ENCODE measurements around the gene ZCCHC3.
"Not testable (repeated sequence)": the region's sequence is repeated elsewhere in the genome, so short reads cannot be mapped to it uniquely, and the experiment has no call there.

The ZCCHC3 gene, protein sequence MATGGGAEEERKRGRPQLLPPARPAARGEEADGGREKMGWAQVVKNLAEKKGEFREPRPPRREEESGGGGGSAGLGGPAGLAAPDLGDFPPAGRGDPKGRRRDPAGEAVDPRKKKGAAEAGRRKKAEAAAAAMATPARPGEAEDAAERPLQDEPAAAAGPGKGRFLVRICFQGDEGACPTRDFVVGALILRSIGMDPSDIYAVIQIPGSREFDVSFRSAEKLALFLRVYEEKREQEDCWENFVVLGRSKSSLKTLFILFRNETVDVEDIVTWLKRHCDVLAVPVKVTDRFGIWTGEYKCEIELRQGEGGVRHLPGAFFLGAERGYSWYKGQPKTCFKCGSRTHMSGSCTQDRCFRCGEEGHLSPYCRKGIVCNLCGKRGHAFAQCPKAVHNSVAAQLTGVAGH

DNA sequence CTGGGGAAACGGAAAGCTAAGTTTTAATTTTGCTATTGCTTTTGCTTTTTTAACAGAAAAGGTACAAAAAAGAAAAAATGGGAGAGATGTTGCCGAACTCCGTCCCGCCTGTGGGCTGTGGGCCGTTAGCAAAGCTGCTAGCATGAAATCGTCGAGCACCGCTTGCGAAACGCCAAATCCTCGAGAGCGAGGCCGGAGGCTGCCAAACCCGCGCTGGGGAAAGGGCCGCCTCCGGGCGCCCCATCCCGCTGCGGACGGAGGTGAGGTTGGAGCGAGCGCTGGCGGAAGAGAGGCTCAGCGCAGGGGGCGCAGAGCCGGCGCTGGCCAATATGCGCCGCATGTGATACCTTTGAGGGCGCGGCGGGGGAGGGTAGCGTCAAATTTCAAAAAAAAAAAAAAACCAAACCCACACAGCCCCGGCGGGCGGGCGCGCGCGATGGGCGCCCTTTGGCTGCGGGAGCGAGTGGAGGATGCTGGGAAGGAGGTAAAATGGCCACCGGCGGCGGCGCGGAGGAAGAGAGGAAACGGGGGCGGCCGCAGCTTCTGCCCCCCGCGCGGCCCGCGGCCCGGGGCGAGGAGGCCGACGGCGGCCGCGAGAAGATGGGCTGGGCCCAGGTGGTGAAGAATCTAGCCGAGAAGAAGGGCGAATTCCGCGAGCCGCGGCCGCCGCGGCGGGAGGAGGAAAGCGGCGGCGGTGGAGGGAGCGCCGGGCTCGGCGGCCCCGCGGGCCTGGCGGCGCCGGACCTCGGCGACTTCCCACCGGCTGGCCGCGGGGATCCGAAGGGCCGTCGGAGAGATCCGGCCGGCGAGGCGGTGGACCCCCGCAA lies at the start of gene ZCCHC3:
ZCCHC3 (plus strand) TSS at position 473 of the 827 bp plus-strand sequence; CDS start at position 490, 17 bp downstream.
- DNase-seq (ENCODE audit: low read depth in 2 of 2), result peak; percentile 72 to 77

DNA sequence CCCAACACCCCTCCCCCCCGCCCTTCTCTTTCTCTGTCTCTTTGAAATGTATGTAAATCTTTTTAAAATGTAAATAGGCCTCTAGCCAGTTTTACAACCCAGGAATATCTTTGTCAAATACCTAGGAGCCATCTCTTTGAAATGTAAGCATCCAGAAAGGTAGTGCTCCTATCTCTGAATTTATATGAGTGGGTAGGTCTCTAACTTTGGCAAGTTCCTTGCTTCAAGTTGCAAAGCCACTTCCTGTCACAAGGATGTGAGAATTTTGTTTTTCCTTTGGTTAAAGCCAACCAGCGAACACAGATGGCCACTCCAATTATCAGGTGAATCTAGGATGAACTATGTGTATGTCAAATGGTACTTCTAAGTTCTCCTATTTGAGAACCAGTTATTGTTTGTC lies 46.0 kb upstream of the ZCCHC3 start:
- DNase-seq (ENCODE audit: low read depth in 2 of 2), result no peak

DNA sequence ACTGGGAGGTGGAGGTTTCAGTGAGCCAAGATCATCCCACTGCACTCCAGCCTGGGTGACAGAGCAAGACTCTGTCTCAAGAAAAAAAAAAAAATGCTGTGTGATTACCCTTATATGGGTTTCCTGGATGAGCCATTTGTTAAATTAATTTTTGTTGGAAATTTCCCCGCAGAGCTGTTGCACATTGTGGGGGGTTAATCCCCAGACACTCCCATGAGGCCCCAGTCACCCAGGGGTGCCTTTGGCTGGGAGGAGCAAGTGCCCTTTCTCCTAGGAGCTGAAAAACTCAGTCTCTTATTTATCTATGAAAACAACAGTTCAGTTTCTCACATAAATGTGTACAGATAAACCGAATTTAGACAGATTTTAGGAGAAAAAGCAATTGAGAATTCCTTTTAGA lies 44.6 kb upstream of the ZCCHC3 start:
- DNase-seq (ENCODE audit: low read depth in 2 of 2), result no peak

DNA sequence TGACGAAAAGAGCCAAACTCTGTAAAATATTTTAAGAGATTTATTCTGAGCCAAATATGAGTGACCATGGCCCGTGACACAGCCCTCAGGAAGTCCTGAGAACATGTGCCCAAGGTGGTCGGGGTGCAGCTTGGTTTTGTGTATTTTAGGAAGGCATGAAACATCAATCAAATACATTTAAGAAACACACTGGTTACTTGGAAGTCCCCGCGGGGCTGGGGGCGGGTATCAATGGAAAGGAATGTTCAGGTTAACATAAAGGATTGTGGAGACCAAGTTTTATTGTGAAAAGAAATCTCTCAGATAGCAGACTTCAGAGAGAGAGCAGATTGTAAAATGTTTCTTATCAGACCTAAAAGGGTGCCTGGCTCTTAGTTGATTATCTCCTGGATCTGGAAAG lies 43.9 kb upstream of the ZCCHC3 start:
- DNase-seq (ENCODE audit: low read depth in 2 of 2), result not testable (repeated sequence)

DNA sequence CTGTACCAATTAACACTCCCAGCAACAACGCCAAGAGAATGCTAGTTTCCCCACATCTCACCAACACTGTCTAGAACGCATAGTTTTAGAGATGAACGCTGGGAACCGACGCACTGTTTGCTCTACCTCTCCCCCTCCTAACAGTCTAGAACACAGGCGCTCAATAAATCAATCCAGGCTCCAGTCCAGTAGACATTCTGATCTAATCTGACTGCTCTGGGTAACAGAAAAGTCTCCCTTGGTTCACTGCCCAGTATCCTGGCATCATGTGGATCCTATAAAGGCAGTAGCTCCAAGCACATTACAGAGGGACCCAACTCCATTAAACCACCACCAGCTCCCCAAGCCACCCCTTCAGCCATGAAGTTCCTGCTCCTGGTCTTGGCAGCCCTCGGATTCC lies 40.0 kb upstream of the ZCCHC3 start, which contains the start of gene DEFB132:
DEFB132 (plus strand) TSS at position 306 of the 400 bp plus-strand sequence; CDS start at position 361, 55 bp downstream.
- DNase-seq (ENCODE audit: low read depth in 2 of 2), result no peak

DNA sequence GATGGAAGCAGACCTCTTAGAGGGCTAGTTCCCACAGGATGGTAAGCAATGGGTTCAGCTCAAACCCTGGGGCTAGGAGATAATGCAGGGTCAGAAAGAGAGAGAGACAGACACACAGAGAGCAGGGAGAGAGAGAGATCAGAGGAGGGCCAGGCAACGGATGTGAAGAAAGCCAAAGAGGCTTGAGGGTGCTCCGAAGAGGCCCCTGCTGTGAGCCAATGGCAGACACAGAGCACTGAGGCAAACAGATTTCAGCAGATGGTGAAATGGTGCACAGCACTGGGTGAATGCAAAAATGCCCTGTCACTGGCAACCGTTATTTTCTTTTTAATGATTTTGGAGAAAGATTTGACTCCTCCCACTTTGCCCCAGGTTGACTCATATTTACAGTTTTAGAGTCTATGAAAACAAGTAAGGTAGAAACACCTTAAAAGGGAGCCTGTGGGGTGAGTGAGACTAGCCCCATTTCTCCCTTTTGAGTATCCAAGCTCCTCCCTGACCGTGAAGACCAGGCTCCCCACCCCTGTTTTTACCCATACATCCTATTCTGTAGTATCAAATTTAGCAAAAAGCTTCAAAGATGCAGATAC lies 39.0 kb upstream of the ZCCHC3 start:
- no peak for DNase-seq (ENCODE audit: low read depth in 2 of 2)

DNA sequence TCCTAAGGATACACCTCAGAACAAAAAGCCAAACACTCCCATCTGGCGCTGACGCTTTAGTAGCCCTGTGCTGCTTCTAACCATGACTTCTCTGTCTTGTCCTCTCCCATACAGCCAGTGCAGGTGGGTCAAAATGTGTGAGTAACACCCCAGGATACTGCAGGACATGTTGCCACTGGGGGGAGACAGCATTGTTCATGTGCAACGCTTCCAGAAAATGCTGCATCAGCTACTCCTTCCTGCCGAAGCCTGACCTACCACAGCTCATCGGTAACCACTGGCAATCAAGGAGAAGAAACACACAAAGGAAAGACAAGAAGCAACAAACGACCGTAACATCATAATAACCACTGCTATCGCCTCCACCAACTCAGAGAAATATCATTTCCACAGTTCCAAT lies 38.4 kb upstream of the ZCCHC3 start:
- DNase-seq (ENCODE audit: low read depth in 2 of 2), result no peak

DNA sequence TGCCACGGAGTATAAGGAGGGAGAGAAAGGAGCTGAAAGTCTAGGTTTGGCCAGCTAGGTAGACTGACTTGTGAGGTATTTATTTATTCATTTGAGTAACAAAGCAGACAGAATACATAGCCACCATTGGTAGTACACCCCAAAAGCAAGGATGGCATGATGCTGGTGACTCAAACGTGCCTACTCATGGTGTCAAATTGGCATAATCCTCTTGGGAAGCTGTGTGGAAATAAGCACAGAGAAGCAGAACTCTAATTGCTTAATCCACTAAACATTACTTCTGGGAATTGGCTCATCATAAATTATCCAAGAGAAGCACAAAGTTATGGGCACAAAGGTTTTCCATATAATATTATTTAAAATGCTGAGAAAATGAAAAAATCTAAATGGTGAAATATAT lies 37.4 kb upstream of the ZCCHC3 start:
- no peak for DNase-seq (ENCODE audit: low read depth in 2 of 2)

DNA sequence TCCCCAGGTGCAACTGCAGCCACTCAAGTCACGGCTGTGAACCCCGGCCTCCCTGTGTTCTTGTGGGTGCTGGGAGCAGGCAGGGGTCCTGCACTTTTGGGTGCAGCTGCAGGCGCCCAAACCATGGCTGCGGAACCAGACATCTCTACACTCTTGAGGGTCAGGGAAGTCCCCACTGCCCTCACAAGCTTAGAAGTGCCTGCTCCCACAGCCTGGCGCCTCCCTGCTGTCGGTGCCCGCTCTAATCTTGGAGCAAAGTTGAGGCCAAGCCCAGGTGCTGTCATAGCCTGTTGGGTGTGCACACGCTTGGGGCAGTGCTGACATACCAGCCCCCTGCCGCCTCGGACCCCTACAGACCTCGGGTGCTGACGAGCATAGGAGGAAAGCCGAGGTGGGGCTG lies 33.7 kb upstream of the ZCCHC3 start:
- DNase-seq (ENCODE audit: low read depth in 2 of 2), result no peak

DNA sequence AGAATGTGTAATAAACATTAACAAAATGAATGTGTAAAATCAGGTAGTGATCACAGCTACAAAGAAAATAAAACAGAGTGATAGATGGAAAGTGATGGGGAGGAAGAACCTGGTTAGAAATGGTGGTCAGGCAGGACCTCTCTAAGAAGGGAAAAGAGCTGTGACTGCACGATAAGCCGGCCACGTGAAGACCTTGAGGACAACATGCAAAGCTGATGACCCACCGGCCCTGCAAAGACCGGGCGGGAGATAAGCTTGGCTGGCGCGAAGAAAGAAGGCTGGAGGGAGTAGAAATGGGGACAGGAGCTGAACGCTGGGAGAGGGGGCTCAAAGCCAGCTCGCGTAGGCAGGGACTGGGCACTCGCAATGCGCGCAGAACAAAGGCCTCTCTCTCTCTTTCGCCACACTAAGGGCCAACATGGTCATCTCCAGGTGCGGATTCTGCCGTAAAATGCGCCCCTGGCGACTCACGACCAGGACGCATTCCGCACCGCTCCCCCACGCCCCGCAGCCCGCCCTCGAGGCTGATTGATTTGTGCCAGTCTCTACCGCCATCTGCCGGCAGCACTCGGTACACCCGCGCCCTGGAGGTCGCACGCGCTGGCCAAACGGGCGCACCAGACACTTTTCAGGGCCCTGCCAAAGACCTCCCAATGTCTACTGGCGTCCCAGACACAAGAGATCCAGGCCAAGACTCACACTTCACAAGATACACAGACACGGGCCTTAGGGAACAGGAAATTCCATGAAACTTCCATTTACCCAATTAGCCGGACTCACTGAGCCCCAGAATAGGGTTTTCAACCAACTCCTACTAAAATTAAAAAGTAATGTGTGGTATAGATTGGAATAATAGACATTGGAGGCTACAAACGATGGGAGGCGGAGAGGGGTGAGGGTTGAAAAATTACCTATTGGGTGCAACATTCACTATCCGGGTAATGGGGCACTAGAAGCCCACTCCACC lies 30.5 kb upstream of the ZCCHC3 start:
- peak; percentile 81 to 92 for DNase-seq (ENCODE audit: low read depth in 2 of 2)

DNA sequence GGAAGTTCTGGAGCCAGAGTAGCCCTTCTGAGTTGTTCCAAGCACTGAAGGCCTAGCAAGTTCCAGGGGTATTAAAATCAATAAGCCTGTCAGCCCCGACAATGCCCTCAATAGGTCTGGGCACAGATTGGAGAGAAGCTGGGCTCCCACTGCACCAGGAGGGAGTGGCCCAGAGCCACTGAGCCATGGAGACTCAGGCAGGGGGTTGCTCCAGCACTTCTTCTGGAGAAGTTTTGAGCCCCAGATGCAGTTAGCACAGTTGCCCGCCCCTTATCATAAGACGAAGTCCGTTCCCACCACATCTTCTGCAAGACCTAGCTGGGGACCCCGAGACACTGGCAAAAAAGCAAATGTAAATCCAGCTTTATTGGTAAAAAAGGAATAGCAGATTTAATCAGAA lies 26.9 kb upstream of the ZCCHC3 start:
- DNase-seq (ENCODE audit: low read depth in 2 of 2), result no peak

DNA sequence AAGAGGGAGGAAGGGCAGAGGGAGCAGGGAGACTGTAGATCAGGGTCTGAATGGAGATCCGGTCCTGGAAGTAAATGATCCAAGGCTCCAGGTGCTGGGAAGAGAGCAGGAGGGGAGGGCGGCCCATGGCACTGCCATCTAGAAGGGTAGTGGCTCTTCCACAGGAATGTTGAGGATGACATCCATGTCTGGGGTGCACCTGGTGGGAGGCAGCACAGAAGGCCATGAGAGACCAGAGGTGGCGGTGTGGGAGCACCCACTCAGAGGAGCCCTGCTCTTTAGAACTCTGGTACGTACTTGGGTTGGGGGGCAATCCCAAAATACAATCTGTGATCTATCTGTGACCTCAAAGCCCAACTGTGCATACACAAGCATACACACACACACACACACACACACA lies 26.3 kb upstream of the ZCCHC3 start:
- DNase-seq (ENCODE audit: low read depth in 2 of 2), result no peak

DNA sequence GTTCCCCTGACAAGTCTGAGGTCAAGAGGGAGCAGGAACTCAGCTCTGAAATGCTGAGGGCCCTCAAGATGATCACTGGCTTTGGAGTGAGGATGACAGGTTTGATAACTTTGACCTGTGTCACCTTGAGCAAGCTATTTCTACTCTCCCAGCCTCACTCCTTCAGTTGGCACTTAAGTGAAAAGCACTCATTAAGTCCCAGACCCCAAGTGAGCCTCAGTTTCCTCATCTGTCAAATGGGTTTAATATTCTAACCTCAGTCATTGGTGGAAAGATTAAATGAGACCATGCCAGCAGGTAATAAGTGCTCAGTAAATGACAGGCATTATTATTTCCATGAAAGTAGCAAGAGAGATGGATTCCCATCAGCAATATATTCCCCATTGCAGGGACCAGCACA lies 25.8 kb upstream of the ZCCHC3 start:
- no peak for DNase-seq (ENCODE audit: low read depth in 2 of 2)

DNA sequence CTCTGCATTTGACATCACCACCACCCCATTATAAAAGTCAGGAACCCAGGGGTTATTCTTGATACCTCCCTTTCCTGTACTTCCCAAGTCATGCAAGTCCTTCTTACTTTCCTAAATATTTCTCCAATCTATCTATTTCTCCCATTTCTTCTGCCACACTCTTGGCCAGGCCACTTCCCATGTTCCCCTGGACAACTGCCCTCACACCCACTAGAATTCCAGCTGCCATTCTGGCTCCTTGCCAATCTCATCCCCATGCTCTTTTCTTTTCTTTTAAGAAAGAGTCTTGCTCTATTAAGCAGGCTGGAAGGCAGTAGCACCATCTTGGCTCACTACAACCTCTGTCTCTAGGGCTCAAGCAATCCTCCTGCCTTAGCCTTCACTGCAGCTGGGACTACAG lies 24.7 kb upstream of the ZCCHC3 start:
- DNase-seq (ENCODE audit: low read depth in 2 of 2), result no peak

DNA sequence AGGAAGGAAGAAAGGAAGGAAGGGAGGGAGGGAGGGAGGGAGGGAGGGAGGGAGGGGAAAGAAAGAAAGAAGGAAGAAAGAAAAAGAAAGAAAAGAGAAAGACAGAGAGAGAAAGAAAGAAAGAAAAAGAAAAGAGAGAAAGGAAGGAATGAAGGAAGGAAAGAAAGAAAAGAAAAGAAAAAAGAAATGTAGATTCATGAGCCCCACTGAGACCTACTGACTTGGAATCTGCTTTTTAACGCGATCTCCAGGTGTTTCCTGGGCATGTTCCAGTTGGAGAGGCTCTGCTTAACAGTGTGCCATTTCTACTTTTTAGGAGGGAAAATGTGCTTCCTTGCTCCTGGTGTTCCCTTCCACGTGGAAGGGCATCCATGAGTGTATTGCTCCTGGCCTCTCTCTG lies 23.5 kb upstream of the ZCCHC3 start:
- no peak for DNase-seq (ENCODE audit: low read depth in 2 of 2)

DNA sequence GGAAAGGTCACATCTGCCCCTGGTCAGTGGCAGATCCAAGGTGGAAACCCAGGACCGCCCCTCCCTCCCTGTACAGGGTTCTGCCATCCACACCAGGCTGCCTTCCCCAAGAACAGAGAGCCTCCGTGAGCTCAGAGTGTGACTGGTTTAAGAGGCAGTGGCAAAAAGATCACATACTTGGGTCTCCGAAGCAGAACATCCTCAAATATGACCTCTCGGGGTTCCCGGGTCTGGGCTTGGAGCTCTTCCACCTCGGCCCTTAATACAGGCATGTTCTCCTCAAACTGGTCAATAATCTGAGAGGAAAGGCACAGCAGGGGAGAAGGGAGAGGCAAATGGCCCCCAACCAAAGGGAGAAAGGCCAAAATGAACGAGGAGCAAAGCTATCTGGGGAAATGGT lies 21.6 kb upstream of the ZCCHC3 start:
- no peak for DNase-seq (ENCODE audit: low read depth in 2 of 2)

DNA sequence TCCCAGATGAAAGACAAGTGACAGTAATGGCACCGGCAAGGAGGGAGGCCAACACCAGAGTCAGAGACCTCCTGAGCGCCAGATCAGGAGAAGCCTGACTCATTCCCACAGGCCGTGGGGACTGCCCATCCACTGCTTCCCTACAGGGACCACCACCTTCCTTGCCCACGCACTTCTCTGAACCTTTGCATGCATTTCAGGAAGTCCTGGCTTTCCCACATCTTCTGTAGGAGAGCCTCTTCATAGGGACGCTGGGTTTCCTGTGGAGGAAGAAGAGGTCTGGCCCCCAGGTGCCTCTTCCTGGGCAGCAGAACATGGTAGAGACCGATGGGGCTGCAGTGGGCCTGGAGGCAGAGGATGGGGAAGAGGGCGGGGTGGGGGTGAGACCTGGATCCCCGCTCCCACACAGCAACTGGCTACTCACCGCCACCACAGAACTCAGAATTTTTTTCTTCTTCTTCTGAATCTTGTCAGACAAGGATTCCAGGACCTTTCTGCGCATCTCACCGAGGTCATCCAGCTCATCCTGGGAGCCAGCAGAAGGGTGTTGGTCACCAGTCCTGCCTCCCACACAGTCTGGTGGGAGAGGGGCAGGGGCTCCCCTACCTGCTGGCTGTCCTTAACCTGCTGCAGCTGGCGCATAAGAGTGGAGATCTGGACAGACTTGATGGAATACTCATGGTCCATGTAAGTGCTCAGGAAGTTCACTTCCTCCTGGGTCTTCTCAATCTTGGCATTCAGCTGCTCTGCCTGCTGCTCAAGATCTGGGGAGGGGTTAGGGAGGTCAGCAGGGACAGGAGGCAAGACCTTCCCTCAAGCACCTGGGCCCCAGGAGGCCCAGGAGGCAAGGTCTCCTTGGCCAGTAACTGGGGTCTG lies 20.5 kb upstream of the ZCCHC3 start:
- no peak for DNase-seq (ENCODE audit: low read depth in 2 of 2)

DNA sequence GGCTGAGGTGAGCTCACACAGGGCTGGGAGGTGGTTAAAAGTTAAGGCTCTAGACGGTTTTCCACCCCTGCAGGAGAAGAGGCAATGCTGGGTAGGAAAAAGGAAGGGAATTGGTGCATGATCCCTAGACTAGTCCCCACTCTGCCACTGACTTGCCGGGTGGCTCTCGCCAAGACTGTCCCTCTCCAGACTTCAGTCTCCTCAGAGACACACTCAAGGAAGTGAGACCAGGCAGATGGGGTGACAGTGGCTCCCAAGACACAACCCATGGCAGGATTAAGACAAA lies 19.9 kb upstream of the ZCCHC3 start:
- no peak for DNase-seq (ENCODE audit: low read depth in 2 of 2)

DNA sequence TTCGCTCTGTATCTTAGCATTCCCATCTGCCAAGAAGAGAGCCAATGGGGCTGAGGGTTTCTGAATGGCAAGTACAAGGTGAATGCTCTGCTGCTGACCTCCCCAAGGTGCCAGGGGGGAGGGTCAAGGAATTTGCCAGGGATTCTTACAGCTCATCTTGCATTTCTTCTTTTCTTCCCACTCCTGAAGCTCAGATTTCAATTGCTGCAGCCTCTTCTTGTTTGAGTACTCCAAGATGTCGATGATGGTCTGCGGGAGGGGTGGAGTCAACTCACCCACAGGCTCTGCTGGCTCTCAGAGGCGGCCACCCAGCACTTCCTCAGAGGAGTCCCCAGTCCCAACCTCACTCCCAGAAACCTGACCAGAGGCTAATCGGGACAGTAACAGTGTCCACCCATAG lies 19.2 kb upstream of the ZCCHC3 start:
- no peak for DNase-seq (ENCODE audit: low read depth in 2 of 2)
